Right lobe of liver (tissue), 6 donors: ENCODE measurements around the gene LMBR1L. TPM values are rescaled to one million over a fixed set of nuclear protein-coding genes. Genes with fewer than 3 reads are reported as not detected.

Source experiments
- ATAC-seq, 4 donors: fragments of 200-7000 bp; cut with Tn5 transposase; one replicate each; pipeline ENCODE4 v1.9.1; 2020; ENCODE audit warnings: mild to moderate bottlenecking in 4 of 4, moderate library complexity in 4 of 4
- DNase-seq, 3 donors: peaks; one replicate each; pipeline ENCODE4 v3.0.0-alpha.2; 2020
- H3K27ac ChIP-seq, 3 donors: fragments of 200-600 bp; one replicate each; pipeline ENCODE4 v1.8.0; 2022
- H3K27me3 ChIP-seq, 2 donors: fragments of 200-600 bp; one replicate each; pipeline ENCODE4 v1.8.0; 2022
- H3K36me3 ChIP-seq, 4 donors: fragments of 200-600 bp; sonication (generic) in 1 of 4; one replicate each; pipeline versions ENCODE4 v1.5.1 to v1.8.0; 2017 to 2022; ENCODE audit warnings: control low read depth in 1 of 4
- H3K4me1 ChIP-seq, 4 donors: fragments of 200-600 bp; sonication (generic) in 1 of 4; one replicate each; pipeline versions ENCODE4 v1.5.1 to v1.8.0; 2017 to 2022; ENCODE audit warnings: control low read depth in 1 of 4
- H3K4me3 ChIP-seq, 3 donors: fragments of 200-600 bp; one replicate each; pipeline ENCODE4 v1.8.0; 2022
- H3K9me3 ChIP-seq, 4 donors: fragments of 200-600 bp; sonication (generic) in 1 of 4; one replicate each; pipeline versions ENCODE4 v1.5.1 to v1.8.0; 2017 to 2022; ENCODE audit warnings: control low read depth in 1 of 4
- CTCF ChIP-seq, 4 donors: fragments of 200-600 bp in 3 of 4; fragments of 450-650 bp in 1 of 4; IDR thresholded peaks; one replicate each; pipeline versions ENCODE4 v1.5.1 to v1.8.0; 2016 to 2022; ENCODE audit warnings: antibody characterized with exemption in 4 of 4, mild to moderate bottlenecking in 2 of 4
- POLR2A ChIP-seq: fragments of 450-650 bp; IDR thresholded peaks from one replicate; pipeline ENCODE4 v1.6.1; 2017; ENCODE audit warnings: antibody characterized with exemption, mild to moderate bottlenecking
- WGBS: methylation state at CpG from one replicate; pipeline ENCODE4 v1.1.6; 2018; ENCODE audit warnings: low coverage, low lambda C conversion rate; ENCODE audit not compliant: insufficient coverage; ENCODE audit errors: missing lambda C conversion rate; 5-methylcytosine and 5-hydroxymethylcytosine counted together
- intact Hi-C, 2 donors: fragments of 100-400 bp; cut with DNase I; formaldehyde crosslinking; loops; one replicate each; pipeline versions ENCODE4 v1.11.2 to v1.14.1; 2022
- total RNA-seq, 6 experiments: library from RNA; depleted of rRNA in 2 of 6; stranded (reverse); fragments of >200 nt in 2 of 6; fragmentation: NEBNext Ultra II Directional in 3 of 6; extraction: Animal tissue kit (Norgen Biotek cat#: 25700) in 3 of 6; gene quantifications; one replicate each; pipeline versions ENCODE4 v1.1.0 to v1.2.4, GENCODE V29; 2016 to 2023
- donor health status: DM: no; HTN: yes; CAD: no.
- donor health status: DM: no; HTN: no; CAD: no.
- donor health status: DM: no; HTN: no; CAD: no.
- donor health status: DM: no; HTN: yes; CAD: no.
- donor health status: DM: no; HTN: yes; CAD: no.

LMBR1L gene
- total RNA-seq, 6 experiments from 2014 or later = 12.2 to 34.5 (median 16.3) TPM

GRCh38 chr12:49105504-49106084 is 5.1 kb downstream of the LMBR1L start:
- TF ChIP-seq POLR2A (no peak), CTCF (IDR thresholded peaks at IDR 0.05) (no peak)
- ATAC-seq = no peak
- WGBS = 92% methylated on average over 6 of the region's 9 CpGs
- no peak for DNase-seq
- Histone ChIP-seq H3K27me3 (no peaks in the 10 kb centered on the region), H3K36me3 (peaks cover 0 to 47% (median 16%) of the 10 kb centered on the region in 4 donors), H3K27ac (no peak overlapping the region), H3K4me1 (peaks cover 0 to 22% (median 9%) of the 10 kb centered on the region in 4 donors), H3K4me3 (no peak overlapping the region), H3K9me3 (no peaks in the 10 kb centered on the region)
- intact Hi-C loops = no loop called here

GRCh38 chr12:49104822-49105221 is 5.8 kb downstream of the LMBR1L start:
- intact Hi-C loops = no loop called here
- TF ChIP-seq POLR2A (no peak), CTCF (IDR thresholded peaks at IDR 0.05) (no peak)
- peaks cover 0 to 22% (median 9%) of the 10 kb centered on the region in 4 donors for H3K4me1 ChIP-seq
- H3K27me3 ChIP-seq = no peaks in the 10 kb centered on the region
- no peak for DNase-seq
- H3K36me3 ChIP-seq = peaks cover 0 to 55% (median 20%) of the 10 kb centered on the region in 4 donors
- no peak overlapping the region for H3K4me3 ChIP-seq
- no peak for ATAC-seq
- no CpG with 5 or more reads among the region's 3 CpGs for WGBS
- no peaks in the 10 kb centered on the region for H3K9me3 ChIP-seq
- no peak overlapping the region for H3K27ac ChIP-seq

GRCh38 chr12:49100380-49100779 is 10.3 kb downstream of the LMBR1L start:
- H3K4me3 ChIP-seq = no peak overlapping the region
- no peaks in the 10 kb centered on the region for H3K9me3 ChIP-seq
- no peak overlapping the region for H3K27ac ChIP-seq
- no peak for ATAC-seq
- no peaks in the 10 kb centered on the region for H3K4me1 ChIP-seq
- H3K36me3 ChIP-seq = peaks cover 0 to 60% (median 30%) of the 10 kb centered on the region in 4 donors
- intact Hi-C loops = no loop called here
- WGBS = 100% methylated on average over 3 of the region's 6 CpGs
- H3K27me3 ChIP-seq = no peaks in the 10 kb centered on the region
- DNase-seq = no peak
- TF ChIP-seq POLR2A = no peak
- TF ChIP-seq CTCF (IDR thresholded peaks at IDR 0.05) = no peak

- no peak overlapping the region for H3K27ac ChIP-seq
- no peak for ATAC-seq
- peaks cover 0 to 11% (median 0%) of the 10 kb centered on the region in 4 donors for H3K4me1 ChIP-seq
- no peak for DNase-seq
- peaks cover 0 to 54% (median 26%) of the 10 kb centered on the region in 4 donors for H3K36me3 ChIP-seq
- intact Hi-C loops = no loop called here
- TF ChIP-seq CTCF (IDR thresholded peaks at IDR 0.05) = no peak
- TF ChIP-seq POLR2A = no peak
- H3K27me3 ChIP-seq = no peaks in the 10 kb centered on the region
- H3K9me3 ChIP-seq = no peaks in the 10 kb centered on the region
- no peak overlapping the region for H3K4me3 ChIP-seq
- WGBS = 91% methylated on average over 2 of the region's 2 CpGs
Measured at GRCh38 chr12:49098703-49099102, 11.9 kb downstream of the LMBR1L start.
